GM12878 (cell line): ENCODE results near the gene THTPA. TPM values are rescaled to one million over a fixed set of nuclear protein-coding genes. Genes with fewer than 3 reads are reported as not detected.

Experiments used
- ATAC-seq: fragments of 200-7000 bp; cut with Tn5 transposase; 3 replicates; pipeline ENCODE4 v1.9.1; 2020; ENCODE audit warnings: mild to moderate bottlenecking, moderate library complexity
- BruUV-seq: library from RNA; stranded (reverse); fragments of 400-500 nt; replicated peaks from 2 replicates; lab custom pipeline; 2021; lab: Mats Ljungman, UMichigan
- CTCF ChIA-PET: fragments of 300-600 bp; sonication (Branson Sonifier 250); formaldehyde crosslinking; extraction: SDS; loops from one replicate; lab custom pipeline; 2021; ENCODE audit warnings: inconsistent platforms; lab: Yijun Ruan, JAX
- POLR2A ChIA-PET: fragments of 350-600 bp; formaldehyde crosslinking; extraction: SDS; loops from one replicate; lab custom pipeline; 2021; ENCODE audit warnings: inconsistent platforms; lab: Charles Lee
- RAD21 ChIA-PET: fragments of 300-600 bp; sonication (Branson Sonifier 250); formaldehyde crosslinking; loops from one replicate; lab custom pipeline; 2023; ENCODE audit warnings: antibody characterized with exemption; ENCODE audit not compliant: unreplicated experiment; lab: Charles Lee
- SMC1A ChIA-PET: fragments of 300-600 bp; sonication (Branson Sonifier 250); formaldehyde crosslinking; loops from one replicate; lab custom pipeline; 2023; ENCODE audit not compliant: unreplicated experiment, uncharacterized antibody; lab: Charles Lee
- DNase-seq: peaks from one replicate; pipeline ENCODE4 v3.0.0-alpha.2; 2011; ENCODE audit warnings: low read depth, low spot score
- FAIRE-seq: peaks from 3 replicates; lab custom pipeline; 2011; peaks lifted over from hg19 to GRCh38; lab: Jason Lieb, UNC
- H2AFZ ChIP-seq: 2 replicates; pipeline ENCODE4 v1.6.0; 2011; ENCODE audit warnings: low read depth, low read length, control low read depth; ENCODE audit not compliant: control insufficient read depth
- H3K27ac ChIP-seq: 2 replicates; pipeline ENCODE4 v1.5.1; 2011; ENCODE audit warnings: control low read depth; ENCODE audit not compliant: control insufficient read depth, insufficient read depth
- H3K27me3 ChIP-seq, 2 experiments: replicated peaks in 1 of 2; 2 replicates each; pipeline versions ENCODE4 v1.6.0 to v1.6.1; 2011; ENCODE audit warnings: low read length in 1 of 2; ENCODE audit not compliant: control insufficient read depth in 2 of 2, insufficient read depth in 2 of 2
- H3K36me3 ChIP-seq, 2 experiments: 2 replicates each; pipeline ENCODE4 v1.5.1; 2011; ENCODE audit warnings: low read length in 1 of 2; ENCODE audit not compliant: control insufficient read depth in 2 of 2, insufficient read depth in 2 of 2
- H3K4me1 ChIP-seq: 2 replicates; pipeline ENCODE4 v1.6.1; 2011; ENCODE audit warnings: mild to moderate bottlenecking, low read length, moderate library complexity, mixed read lengths; ENCODE audit not compliant: control insufficient read depth, insufficient read depth
- H3K4me2 ChIP-seq: 2 replicates; pipeline ENCODE4 v1.6.0; 2011; ENCODE audit warnings: control low read depth; ENCODE audit not compliant: control insufficient read depth, insufficient read depth
- H3K4me3 ChIP-seq: fragments of 200-600 bp; sonication (generic); 2 replicates; pipeline ENCODE4 v1.5.1; 2016
- H3K79me2 ChIP-seq: 2 replicates; pipeline ENCODE4 v1.6.0; 2011; ENCODE audit warnings: low read length; ENCODE audit not compliant: control insufficient read depth, insufficient read depth
- H3K9ac ChIP-seq: 2 replicates; pipeline ENCODE4 v1.8.0; 2011; ENCODE audit warnings: low read length, control low read depth, mixed read lengths; ENCODE audit not compliant: control insufficient read depth, insufficient read depth
- H3K9me3 ChIP-seq: replicated peaks from 3 replicates; pipeline ENCODE4 v1.5.1; 2011; ENCODE audit warnings: mild to moderate bottlenecking, low read length; ENCODE audit not compliant: control insufficient read depth, insufficient read depth
- H4K20me1 ChIP-seq: 2 replicates; pipeline ENCODE4 v1.6.0; 2011; ENCODE audit not compliant: control insufficient read depth, insufficient read depth
- BMI1 ChIP-seq: fragments of 450-650 bp; IDR thresholded peaks from 2 replicates; pipeline ENCODE4 v1.6.1; 2016; ENCODE audit warnings: mild to moderate bottlenecking, moderate library complexity, borderline replicate concordance
- CHD2 ChIP-seq: IDR thresholded peaks from 2 replicates; pipeline ENCODE4 v1.6.1; 2011; ENCODE audit warnings: low read depth, low read length, improper control_type of control experiment, borderline replicate concordance
- IRF4 ChIP-seq: IDR thresholded peaks from 2 replicates; pipeline ENCODE4 v1.6.1; 2011; ENCODE audit warnings: low read depth, low read length
- KLF5 ChIP-seq: fragments of 450-650 bp; IDR thresholded peaks from 2 replicates; pipeline ENCODE4 v1.6.1; 2014; ENCODE audit warnings: mild to moderate bottlenecking; ENCODE audit not compliant: partially characterized antibody
- MYC ChIP-seq: IDR thresholded peaks from 2 replicates; pipeline ENCODE4 v1.6.1; 2011; ENCODE audit warnings: mild to moderate bottlenecking, low read length, moderate library complexity, inconsistent platforms; ENCODE audit not compliant: insufficient read depth, insufficient replicate concordance, insufficient read length, severe bottlenecking
- NFXL1 ChIP-seq: fragments of 450-650 bp; IDR thresholded peaks from 2 replicates; pipeline ENCODE4 v1.6.1; 2017; ENCODE audit warnings: antibody characterized with exemption, mild to moderate bottlenecking, borderline replicate concordance
- RCOR1 ChIP-seq: conservative IDR thresholded peaks from 2 replicates; pipeline ENCODE4 v1.6.1; 2012; ENCODE audit warnings: low read depth, low read length, improper control_type of control experiment
- SREBF2 ChIP-seq: IDR thresholded peaks from 2 replicates; pipeline ENCODE4 v1.6.1; 2012; ENCODE audit warnings: mild to moderate bottlenecking, low read length
- STAT1 ChIP-seq: fragments of 450-650 bp; conservative IDR thresholded peaks from 2 replicates; pipeline ENCODE4 v1.6.1; 2014; ENCODE audit warnings: antibody characterized with exemption, mild to moderate bottlenecking
- STAT3 ChIP-seq: IDR thresholded peaks from 2 replicates; pipeline ENCODE4 v1.6.1; 2011; ENCODE audit warnings: low read depth, low read length, improper control_type of control experiment
- SUZ12 ChIP-seq: fragments of 200-600 bp; sonication (generic); IDR thresholded peaks from one replicate; pipeline ENCODE4 v1.6.1; 2018; ENCODE audit warnings: antibody characterized with exemption, mild to moderate bottlenecking; ENCODE audit not compliant: unreplicated experiment
- WGBS: methylation state at CpG from one replicate; pipeline ENCODE4 v1.1.6; 2016; ENCODE audit warnings: low lambda C conversion rate; ENCODE audit not compliant: insufficient replicate concordance, insufficient coverage; ENCODE audit errors: missing lambda C conversion rate; 5-methylcytosine and 5-hydroxymethylcytosine counted together
- in situ Hi-C: fragments of 300-500 bp; cut with MboI; formaldehyde crosslinking; loops from 9 replicates; pipeline ENCODE4 v1.14.3; 2018; ENCODE audit warnings: mixed read lengths
- intact Hi-C: fragments of 100-400 bp; cut with micrococcal nuclease; formaldehyde crosslinking; loops from one replicate; pipeline ENCODE4 v1.14.2; 2022; ENCODE audit not compliant: unreplicated experiment
- polyA plus RNA-seq, 11 experiments: library from polyadenylated mRNA; depleted of rRNA in 4 of 11; unstranded in 6 of 11; stranded (reverse) in 5 of 11; fragments of >200 nt; fragmentation: Nextera tagmentation in 4 of 11; fragmentation: Illumina TruSeq in 1 of 11; extraction: Ambion mirVana in 4 of 11; extraction: Trizol in 1 of 11; gene quantifications; 1 replicate in 1 of 11; 2 replicates in 10 of 11; pipeline versions ENCODE4 v1.2.1 to v1.2.3, GENCODE V29; 2011 to 2016; ENCODE audit warnings: inconsistent platforms in 2 of 11, missing spikeins in 2 of 11, low read depth in 1 of 11
- total RNA-seq, 4 experiments: library from RNA; depleted of rRNA in 3 of 4; stranded (reverse); fragments of >200 nt in 3 of 4; fragmentation: Illumina TruSeq in 1 of 4; extraction: Trizol in 1 of 4; gene quantifications; 2 replicates each; pipeline versions ENCODE4 v1.2.1 to v1.2.3, GENCODE V29; 2013 to 2021
- TF ChIP-seq, protein P1 (sequence below): fragments of 450-650 bp; IDR thresholded peaks from 2 replicates; pipeline ENCODE4 v1.6.1; 2016; ENCODE audit warnings: mild to moderate bottlenecking, moderate library complexity, borderline replicate concordance
- TF ChIP-seq, protein P2 (sequence below): fragments of 450-650 bp; IDR thresholded peaks from 2 replicates; pipeline ENCODE4 v1.6.1; 2017; ENCODE audit warnings: antibody characterized with exemption, mild to moderate bottlenecking, moderate library complexity
- TF ChIP-seq, protein P3 (sequence below): fragments of 450-650 bp; IDR thresholded peaks from 2 replicates; pipeline ENCODE4 v1.6.1; 2017; ENCODE audit warnings: borderline replicate concordance

Gene THTPA
- total and polyA plus RNA-seq, 10 of the 15 experiments (the other 5 are each of a cell fraction or from before 2014, with no cell fraction given), result 3.1 to 24.9 (median 12.8) TPM

DNA sequence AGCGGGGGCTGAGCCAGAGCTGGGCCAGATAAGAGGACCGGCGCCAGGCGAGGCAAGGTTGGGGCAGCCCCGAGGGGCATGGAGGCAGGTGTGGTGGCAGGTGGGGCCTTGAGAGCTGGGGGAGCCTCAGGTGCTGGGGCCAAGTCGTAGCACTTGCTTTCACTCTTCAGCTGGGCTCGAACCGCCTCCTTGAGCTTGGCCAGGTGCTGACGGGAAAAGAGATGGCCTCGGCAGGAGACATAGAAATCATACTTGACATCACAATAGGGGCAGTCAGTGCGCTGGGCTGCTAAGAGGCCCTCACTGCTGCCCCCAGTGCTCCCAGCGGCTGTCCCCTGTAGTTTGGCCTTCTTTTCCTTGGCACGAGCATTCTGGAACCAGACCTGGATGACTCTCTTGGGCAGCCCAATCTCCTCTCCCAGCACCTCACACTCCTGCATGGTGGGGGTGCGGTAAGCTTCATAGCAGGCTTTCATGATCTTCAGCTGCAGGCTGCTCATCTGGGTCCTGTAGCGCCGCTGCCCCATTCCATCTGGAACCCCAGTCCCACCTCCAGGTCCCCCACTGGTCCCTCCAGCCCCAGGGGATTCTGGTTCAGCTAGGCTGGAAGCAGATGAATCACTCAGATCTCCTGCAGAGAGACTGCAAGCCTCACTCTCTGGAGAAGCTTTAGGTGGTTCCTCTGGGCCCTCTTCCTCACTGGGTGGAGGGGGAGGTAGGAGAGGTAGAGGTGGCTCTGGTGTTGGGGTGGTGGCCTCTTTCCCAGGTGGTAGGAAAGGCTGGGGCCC lies 32.6 kb upstream of the THTPA start:
- no peaks in the 10 kb centered on the region for H3K9me3 ChIP-seq
- no TSS peak for BruUV-seq
- TF ChIP-seq SUZ12, result no peak
- TF ChIP-seq SREBF2, result no peak
- no peak for TF ChIP-seq STAT3
- no peak for TF ChIP-seq NFXL1
- TF ChIP-seq BMI1, result no peak
- no peak for TF ChIP-seq STAT1
- TF ChIP-seq, protein P1, sequence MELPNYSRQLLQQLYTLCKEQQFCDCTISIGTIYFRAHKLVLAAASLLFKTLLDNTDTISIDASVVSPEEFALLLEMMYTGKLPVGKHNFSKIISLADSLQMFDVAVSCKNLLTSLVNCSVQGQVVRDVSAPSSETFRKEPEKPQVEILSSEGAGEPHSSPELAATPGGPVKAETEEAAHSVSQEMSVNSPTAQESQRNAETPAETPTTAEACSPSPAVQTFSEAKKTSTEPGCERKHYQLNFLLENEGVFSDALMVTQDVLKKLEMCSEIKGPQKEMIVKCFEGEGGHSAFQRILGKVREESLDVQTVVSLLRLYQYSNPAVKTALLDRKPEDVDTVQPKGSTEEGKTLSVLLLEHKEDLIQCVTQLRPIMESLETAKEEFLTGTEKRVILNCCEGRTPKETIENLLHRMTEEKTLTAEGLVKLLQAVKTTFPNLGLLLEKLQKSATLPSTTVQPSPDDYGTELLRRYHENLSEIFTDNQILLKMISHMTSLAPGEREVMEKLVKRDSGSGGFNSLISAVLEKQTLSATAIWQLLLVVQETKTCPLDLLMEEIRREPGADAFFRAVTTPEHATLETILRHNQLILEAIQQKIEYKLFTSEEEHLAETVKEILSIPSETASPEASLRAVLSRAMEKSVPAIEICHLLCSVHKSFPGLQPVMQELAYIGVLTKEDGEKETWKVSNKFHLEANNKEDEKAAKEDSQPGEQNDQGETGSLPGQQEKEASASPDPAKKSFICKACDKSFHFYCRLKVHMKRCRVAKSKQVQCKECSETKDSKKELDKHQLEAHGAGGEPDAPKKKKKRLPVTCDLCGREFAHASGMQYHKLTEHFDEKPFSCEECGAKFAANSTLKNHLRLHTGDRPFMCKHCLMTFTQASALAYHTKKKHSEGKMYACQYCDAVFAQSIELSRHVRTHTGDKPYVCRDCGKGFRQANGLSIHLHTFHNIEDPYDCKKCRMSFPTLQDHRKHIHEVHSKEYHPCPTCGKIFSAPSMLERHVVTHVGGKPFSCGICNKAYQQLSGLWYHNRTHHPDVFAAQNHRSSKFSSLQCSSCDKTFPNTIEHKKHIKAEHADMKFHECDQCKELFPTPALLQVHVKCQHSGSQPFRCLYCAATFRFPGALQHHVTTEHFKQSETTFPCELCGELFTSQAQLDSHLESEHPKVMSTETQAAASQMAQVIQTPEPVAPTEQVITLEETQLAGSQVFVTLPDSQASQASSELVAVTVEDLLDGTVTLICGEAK, result no peak
- no peak for TF ChIP-seq CHD2
- no peak for TF ChIP-seq MYC
- TF ChIP-seq RCOR1, result no peak
- TF ChIP-seq, protein P2, sequence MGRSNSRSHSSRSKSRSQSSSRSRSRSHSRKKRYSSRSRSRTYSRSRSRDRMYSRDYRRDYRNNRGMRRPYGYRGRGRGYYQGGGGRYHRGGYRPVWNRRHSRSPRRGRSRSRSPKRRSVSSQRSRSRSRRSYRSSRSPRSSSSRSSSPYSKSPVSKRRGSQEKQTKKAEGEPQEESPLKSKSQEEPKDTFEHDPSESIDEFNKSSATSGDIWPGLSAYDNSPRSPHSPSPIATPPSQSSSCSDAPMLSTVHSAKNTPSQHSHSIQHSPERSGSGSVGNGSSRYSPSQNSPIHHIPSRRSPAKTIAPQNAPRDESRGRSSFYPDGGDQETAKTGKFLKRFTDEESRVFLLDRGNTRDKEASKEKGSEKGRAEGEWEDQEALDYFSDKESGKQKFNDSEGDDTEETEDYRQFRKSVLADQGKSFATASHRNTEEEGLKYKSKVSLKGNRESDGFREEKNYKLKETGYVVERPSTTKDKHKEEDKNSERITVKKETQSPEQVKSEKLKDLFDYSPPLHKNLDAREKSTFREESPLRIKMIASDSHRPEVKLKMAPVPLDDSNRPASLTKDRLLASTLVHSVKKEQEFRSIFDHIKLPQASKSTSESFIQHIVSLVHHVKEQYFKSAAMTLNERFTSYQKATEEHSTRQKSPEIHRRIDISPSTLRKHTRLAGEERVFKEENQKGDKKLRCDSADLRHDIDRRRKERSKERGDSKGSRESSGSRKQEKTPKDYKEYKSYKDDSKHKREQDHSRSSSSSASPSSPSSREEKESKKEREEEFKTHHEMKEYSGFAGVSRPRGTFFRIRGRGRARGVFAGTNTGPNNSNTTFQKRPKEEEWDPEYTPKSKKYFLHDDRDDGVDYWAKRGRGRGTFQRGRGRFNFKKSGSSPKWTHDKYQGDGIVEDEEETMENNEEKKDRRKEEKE, result no peak
- no peak for TF ChIP-seq KLF5
- TF ChIP-seq, protein P3, sequence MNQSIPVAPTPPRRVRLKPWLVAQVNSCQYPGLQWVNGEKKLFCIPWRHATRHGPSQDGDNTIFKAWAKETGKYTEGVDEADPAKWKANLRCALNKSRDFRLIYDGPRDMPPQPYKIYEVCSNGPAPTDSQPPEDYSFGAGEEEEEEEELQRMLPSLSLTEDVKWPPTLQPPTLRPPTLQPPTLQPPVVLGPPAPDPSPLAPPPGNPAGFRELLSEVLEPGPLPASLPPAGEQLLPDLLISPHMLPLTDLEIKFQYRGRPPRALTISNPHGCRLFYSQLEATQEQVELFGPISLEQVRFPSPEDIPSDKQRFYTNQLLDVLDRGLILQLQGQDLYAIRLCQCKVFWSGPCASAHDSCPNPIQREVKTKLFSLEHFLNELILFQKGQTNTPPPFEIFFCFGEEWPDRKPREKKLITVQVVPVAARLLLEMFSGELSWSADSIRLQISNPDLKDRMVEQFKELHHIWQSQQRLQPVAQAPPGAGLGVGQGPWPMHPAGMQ, result no peak
- no peak for TF ChIP-seq IRF4

More for the DNA sequence above, 32.6 kb upstream of the THTPA start:
- intact Hi-C loops, result no loop called here
- no peak overlapping the region for H3K4me2 ChIP-seq
- no peak overlapping the region for H3K9ac ChIP-seq
- 74% methylated on average over 16 of the region's 16 CpGs for WGBS
- no peaks in the 10 kb centered on the region for H3K4me1 ChIP-seq
- no peaks in the 10 kb centered on the region for H4K20me1 ChIP-seq
- ChIA-PET RAD21 (no interaction called here), CTCF (interaction anchor here (0.5 to 1.5 kb wide), 3 partner anchors 16 to 35 kb away, joined by 3 read pairs; no protein-coding TSS in a partner anchor), SMC1A (interaction anchor here (1.3 kb wide), 1 partner anchor 34 kb away, joined by 3 read pairs; no protein-coding TSS in a partner anchor), POLR2A (no interaction called here)
- no peak for ATAC-seq
- no peaks in the 10 kb centered on the region for H3K27me3 ChIP-seq
- no peaks in the 10 kb centered on the region for H3K36me3 ChIP-seq
- no peak for FAIRE-seq
- no peak for DNase-seq
- no peak overlapping the region for H3K4me3 ChIP-seq
- H3K27ac ChIP-seq, result no peak overlapping the region
- H2AFZ ChIP-seq, result no peak overlapping the region
- no peaks in the 10 kb centered on the region for H3K79me2 ChIP-seq
- in situ Hi-C loops, result no loop called here
